Neural cell (in vitro differentiated cells): ENCODE measurements around the gene OGFOD2. TPM values are rescaled to one million over a fixed set of nuclear protein-coding genes. Genes with fewer than 3 reads are reported as not detected.

Experiments used
- H2AFZ ChIP-seq: fragments of 200-600, 300-800 bp; sonication (generic), shearing (Covaris generic); 2 replicates; pipeline ENCODE4 v1.6.0; 2014; ENCODE audit warnings: low read depth, mild to moderate bottlenecking, antibody characterized with exemption, low read length, moderate library complexity
- H3F3A ChIP-seq: fragments of 200-600 bp; shearing (Covaris generic); 2 replicates; pipeline ENCODE4 v1.6.1; 2016; ENCODE audit warnings: mild to moderate bottlenecking, moderate library complexity, mixed read lengths, antibody characterized with exemption, low read length; ENCODE audit not compliant: insufficient read depth, poor library complexity, severe bottlenecking
- H3K27ac ChIP-seq: fragments of 200-600, 300-800 bp; sonication (generic), shearing (Covaris generic); 2 replicates; pipeline ENCODE4 v1.5.1; 2014; ENCODE audit warnings: mild to moderate bottlenecking, low read length, moderate library complexity
- H3K27me3 ChIP-seq: fragments of 300-800, 200-600 bp; sonication (generic), shearing (Covaris generic); 2 replicates; pipeline ENCODE4 v1.6.0; 2014; ENCODE audit warnings: mild to moderate bottlenecking, low read depth, low read length, moderate library complexity; ENCODE audit not compliant: insufficient read depth
- H3K36me3 ChIP-seq: fragments of 300-800, 200-600 bp; sonication (generic), shearing (Covaris generic); 2 replicates; pipeline ENCODE4 v1.5.1; 2014; ENCODE audit warnings: mild to moderate bottlenecking, antibody characterized with exemption, low read length, moderate library complexity; ENCODE audit not compliant: insufficient read depth
- H3K4me2 ChIP-seq: fragments of 300-800, 200-600 bp; sonication (generic), shearing (Covaris generic); 2 replicates; pipeline ENCODE4 v1.6.0; 2014; ENCODE audit warnings: mild to moderate bottlenecking, low read length
- H3K4me3 ChIP-seq: fragments of 300-800, 200-600 bp; sonication (generic), shearing (Covaris generic); 2 replicates; pipeline ENCODE4 v1.5.1; 2014; ENCODE audit warnings: mild to moderate bottlenecking, low read length, moderate library complexity
- H3K79me2 ChIP-seq: fragments of 200-600 bp; shearing (Covaris generic); replicated peaks from 2 replicates; pipeline ENCODE4 v1.6.0; 2014; ENCODE audit warnings: mild to moderate bottlenecking, low read length, moderate library complexity; ENCODE audit not compliant: insufficient read depth
- H3K9ac ChIP-seq: fragments of 300-800, 200-600 bp; sonication (generic), shearing (Covaris generic); 2 replicates; pipeline ENCODE4 v1.6.1; 2016; ENCODE audit warnings: mild to moderate bottlenecking, low read length, mixed read lengths
- H3K9me2 ChIP-seq: fragments of 200-600 bp; shearing (Covaris generic); 2 replicates; pipeline ENCODE4 v1.6.1; 2016; ENCODE audit warnings: mild to moderate bottlenecking, low read length, mixed read lengths; ENCODE audit not compliant: insufficient read depth
- H3K9me3 ChIP-seq: fragments of 200-600, 300-800 bp; sonication (generic), shearing (Covaris generic); 2 replicates; pipeline ENCODE4 v1.6.1; 2016; ENCODE audit warnings: mild to moderate bottlenecking, mixed run types, low read length, moderate library complexity, mixed read lengths
- H4K20me1 ChIP-seq: fragments of 200-600 bp; shearing (Covaris generic); 2 replicates; pipeline ENCODE4 v1.6.1; 2016; ENCODE audit warnings: mild to moderate bottlenecking, mixed run types; ENCODE audit not compliant: insufficient read depth
- CTCF ChIP-seq: fragments of 450-650 bp; IDR thresholded peaks from 2 replicates; pipeline ENCODE4 v1.5.1; 2014; ENCODE audit warnings: antibody characterized with exemption, mild to moderate bottlenecking, moderate library complexity; ENCODE audit not compliant: poor library complexity, severe bottlenecking
- EP300 ChIP-seq: fragments of 450-650 bp; conservative IDR thresholded peaks from 2 replicates; pipeline ENCODE4 v1.6.1; 2014; ENCODE audit warnings: antibody characterized with exemption, mild to moderate bottlenecking, moderate library complexity; ENCODE audit not compliant: poor library complexity, severe bottlenecking
- EZH2 ChIP-seq: fragments of 200-600, 300-800 bp; shearing (Covaris generic), sonication (generic); IDR thresholded peaks from 2 replicates; pipeline ENCODE4 v1.6.1; 2014; ENCODE audit warnings: antibody characterized with exemption, low read length, borderline replicate concordance, mild to moderate bottlenecking; ENCODE audit not compliant: insufficient read depth, poor library complexity, severe bottlenecking
- MXI1 ChIP-seq: fragments of 450-650 bp; conservative IDR thresholded peaks from 2 replicates; pipeline ENCODE4 v1.6.1; 2014; ENCODE audit warnings: antibody characterized with exemption, mild to moderate bottlenecking; ENCODE audit not compliant: poor library complexity, severe bottlenecking
- POLR2AphosphoS5 ChIP-seq: IDR thresholded peaks from 2 replicates; pipeline ENCODE4 v1.6.1; 2012
- RAD21 ChIP-seq: fragments of 450-650 bp; conservative IDR thresholded peaks from 2 replicates; pipeline ENCODE4 v1.6.1; 2014; ENCODE audit warnings: antibody characterized with exemption, mild to moderate bottlenecking, moderate library complexity
- REST ChIP-seq: IDR thresholded peaks from 2 replicates; pipeline ENCODE4 v1.6.1; 2012; ENCODE audit warnings: borderline replicate concordance
- SMC3 ChIP-seq: fragments of 450-650 bp; conservative IDR thresholded peaks from 2 replicates; pipeline ENCODE4 v1.6.1; 2014; ENCODE audit warnings: antibody characterized with exemption, mild to moderate bottlenecking, moderate library complexity; ENCODE audit not compliant: poor library complexity
- TAF1 ChIP-seq: IDR thresholded peaks from 2 replicates; pipeline ENCODE4 v1.6.1; 2012; ENCODE audit warnings: low read depth
- polyA plus RNA-seq: library from polyadenylated mRNA; depleted of rRNA; stranded (reverse); fragments of >200 nt; gene quantifications from 2 replicates; pipeline ENCODE4 v1.2.3, GENCODE V29; 2014

The OGFOD2 gene
- polyA plus RNA-seq, 1 donor from 2014 or later: 27.8 TPM

GRCh38 chr12:122964439-122965257 lies 10.4 kb upstream of the OGFOD2 start:
- H3K4me2 ChIP-seq: peak overlapping the region; percentile 95
- peak overlapping the region; percentile 91 for H3K9ac ChIP-seq
- H3K4me3 ChIP-seq: peak overlapping the region; percentile 98

More at GRCh38 chr12:122964439-122965257, 10.4 kb upstream of the OGFOD2 start:
- Histone ChIP-seq H3K79me2 (no peaks in the 10 kb centered on the region), H3K9me3 (no peaks in the 10 kb centered on the region), H4K20me1 (no peaks in the 10 kb centered on the region), H2AFZ (no peak overlapping the region), H3K27ac (peak overlapping the region; percentile 90), H3K27me3 (no peaks in the 10 kb centered on the region), H3F3A (no peaks in the 10 kb centered on the region), H3K9me2 (no peaks in the 10 kb centered on the region), H3K36me3 (no peaks in the 10 kb centered on the region)
- TF ChIP-seq SMC3 (no peak), CTCF (no peak), EP300 (no peak), RAD21 (no peak), TAF1 (no peak), POLR2AphosphoS5 (no peak), EZH2 (no peak), REST (no peak), MXI1 (no peak)
